ENCODE data around the gene HDAC8.

DNA sequence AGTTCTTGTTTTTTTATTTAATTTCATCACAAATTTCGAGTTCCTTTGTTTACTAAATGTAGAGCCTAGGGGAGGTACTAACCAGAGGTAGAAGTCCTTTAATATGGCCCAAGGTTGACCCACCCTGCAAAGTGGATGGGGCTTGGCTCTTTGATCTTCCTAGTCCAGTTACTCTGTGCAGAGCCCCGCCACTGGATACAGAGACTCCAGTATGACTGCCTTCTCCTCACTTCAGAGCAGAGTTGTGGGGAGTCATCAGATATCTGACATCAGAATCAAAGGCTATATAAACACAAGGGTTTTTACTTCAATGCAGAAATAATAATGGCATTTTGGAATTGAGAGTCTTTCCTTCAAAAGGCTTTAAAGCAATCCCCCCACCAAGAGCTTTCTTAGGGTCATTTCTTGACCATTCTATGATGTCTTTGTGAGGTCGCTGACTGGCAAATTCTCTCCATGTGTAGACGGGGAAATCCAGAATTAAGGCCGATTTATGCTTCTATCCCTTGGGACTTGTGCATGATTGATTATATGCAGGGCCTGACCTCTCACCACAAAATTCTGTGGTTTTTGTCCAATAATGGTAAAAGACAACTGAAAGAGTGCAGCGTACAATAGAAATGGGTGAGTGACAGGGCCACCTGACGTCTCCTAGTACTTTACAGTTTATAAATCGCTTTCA lies 178.7 kb downstream of the HDAC8 start:
- TF ChIP-seq, protein P1, sequence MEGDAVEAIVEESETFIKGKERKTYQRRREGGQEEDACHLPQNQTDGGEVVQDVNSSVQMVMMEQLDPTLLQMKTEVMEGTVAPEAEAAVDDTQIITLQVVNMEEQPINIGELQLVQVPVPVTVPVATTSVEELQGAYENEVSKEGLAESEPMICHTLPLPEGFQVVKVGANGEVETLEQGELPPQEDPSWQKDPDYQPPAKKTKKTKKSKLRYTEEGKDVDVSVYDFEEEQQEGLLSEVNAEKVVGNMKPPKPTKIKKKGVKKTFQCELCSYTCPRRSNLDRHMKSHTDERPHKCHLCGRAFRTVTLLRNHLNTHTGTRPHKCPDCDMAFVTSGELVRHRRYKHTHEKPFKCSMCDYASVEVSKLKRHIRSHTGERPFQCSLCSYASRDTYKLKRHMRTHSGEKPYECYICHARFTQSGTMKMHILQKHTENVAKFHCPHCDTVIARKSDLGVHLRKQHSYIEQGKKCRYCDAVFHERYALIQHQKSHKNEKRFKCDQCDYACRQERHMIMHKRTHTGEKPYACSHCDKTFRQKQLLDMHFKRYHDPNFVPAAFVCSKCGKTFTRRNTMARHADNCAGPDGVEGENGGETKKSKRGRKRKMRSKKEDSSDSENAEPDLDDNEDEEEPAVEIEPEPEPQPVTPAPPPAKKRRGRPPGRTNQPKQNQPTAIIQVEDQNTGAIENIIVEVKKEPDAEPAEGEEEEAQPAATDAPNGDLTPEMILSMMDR (IDR thresholded peaks at IDR 0.05; ENCODE audit: poor library complexity, severe bottlenecking): no peak
- no peak for TF ChIP-seq REST (IDR thresholded peaks at IDR 0.05; ENCODE audit: borderline replicate concordance)
- TF ChIP-seq SMC3 (conservative IDR thresholded peaks at IDR 0.05; ENCODE audit: poor library complexity): no peak
- no peak for TF ChIP-seq TAF1 (IDR thresholded peaks at IDR 0.05; ENCODE audit: low read depth)
- TF ChIP-seq EZH2 (IDR thresholded peaks at IDR 0.05; ENCODE audit: borderline replicate concordance, insufficient read depth, low read length, poor library complexity, severe bottlenecking): no peak

Measured in neural cell (in vitro differentiated cells).